Measurements from ENCODE around the gene CAB39.

The CAB39 gene

GRCh38 chr2:230777721-230778120 lies 65.1 kb downstream of the CAB39 start:
- no peak for ATAC-seq
- TF ChIP-seq CSDC2 (CRISPR knock-in tag; IDR thresholded peaks at IDR 0.05) (no peak), ESRRG (CRISPR knock-in tag; IDR thresholded peaks at IDR 0.05) (no peak), ISL1 (CRISPR knock-in tag; IDR thresholded peaks at IDR 0.05) (no peak), PATZ1 (CRISPR knock-in tag; IDR thresholded peaks at IDR 0.05; ENCODE audit: borderline replicate concordance) (no peak), CSRNP3 (CRISPR knock-in tag; IDR thresholded peaks at IDR 0.05) (no peak), PPARA (CRISPR knock-in tag; IDR thresholded peaks at IDR 0.05; ENCODE audit: borderline replicate concordance) (no peak), ZNF565 (CRISPR knock-in tag; conservative IDR thresholded peaks at IDR 0.05; ENCODE audit: low read depth) (no peak), POU6F1 (CRISPR knock-in tag; IDR thresholded peaks at IDR 0.05; ENCODE audit: borderline replicate concordance, low read depth) (no peak), TOX (CRISPR knock-in tag; IDR thresholded peaks at IDR 0.05; ENCODE audit: borderline replicate concordance) (no peak), ZNF70 (CRISPR knock-in tag; IDR thresholded peaks at IDR 0.05) (no peak), CREB5 (CRISPR knock-in tag; IDR thresholded peaks at IDR 0.05; ENCODE audit: low read depth) (no peak), RARB (CRISPR knock-in tag; IDR thresholded peaks at IDR 0.05) (no peak), ZFP3 (CRISPR knock-in tag; IDR thresholded peaks at IDR 0.05) (no peak), BACH2 (CRISPR knock-in tag; IDR thresholded peaks at IDR 0.05; ENCODE audit: borderline replicate concordance) (no peak), ZNF8 (CRISPR knock-in tag; IDR thresholded peaks at IDR 0.05) (no peak), OSR1 (CRISPR knock-in tag; IDR thresholded peaks at IDR 0.05) (no peak), ZFP30 (CRISPR knock-in tag; IDR thresholded peaks at IDR 0.05) (no peak), TSHZ2 (CRISPR knock-in tag; IDR thresholded peaks at IDR 0.05) (no peak), ZC3H10 (CRISPR knock-in tag; IDR thresholded peaks at IDR 0.05) (no peak), SNAI2 (CRISPR knock-in tag; IDR thresholded peaks at IDR 0.05) (no peak)

- ATAC-seq: no peak
These were observed 65.9 kb downstream of the CAB39 start for GRCh38 chr2:230778350-230779063.

GRCh38 chr2:230779126-230779525 lies 66.5 kb downstream of the CAB39 start:
- TF ChIP-seq PPARA (CRISPR knock-in tag; IDR thresholded peaks at IDR 0.05; ENCODE audit: borderline replicate concordance) (no peak), ZNF70 (CRISPR knock-in tag; IDR thresholded peaks at IDR 0.05) (no peak), BACH2 (CRISPR knock-in tag; IDR thresholded peaks at IDR 0.05; ENCODE audit: borderline replicate concordance) (no peak), CSDC2 (CRISPR knock-in tag; IDR thresholded peaks at IDR 0.05) (no peak)
- no peak for ATAC-seq

More at GRCh38 chr2:230778350-230779063, 65.9 kb downstream of the CAB39 start:
- no peak for TF ChIP-seq BACH2 (CRISPR knock-in tag; IDR thresholded peaks at IDR 0.05; ENCODE audit: borderline replicate concordance)

Data from SK-N-SH treated with all-trans-retinoic acid at 6 μM for 48 hours (cell line).